GM12874 (cell line): Measurements from ENCODE around the gene LRRN2.

Experiments used
- TF ChIP-seq, protein P1 (sequence below): IDR thresholded peaks from 2 replicates; pipeline ENCODE4 v1.5.1; 2011; ENCODE audit warnings: low read depth, mild to moderate bottlenecking, control low read depth, low read length, moderate library complexity; ENCODE audit not compliant: insufficient read depth

LRRN2 gene

DNA sequence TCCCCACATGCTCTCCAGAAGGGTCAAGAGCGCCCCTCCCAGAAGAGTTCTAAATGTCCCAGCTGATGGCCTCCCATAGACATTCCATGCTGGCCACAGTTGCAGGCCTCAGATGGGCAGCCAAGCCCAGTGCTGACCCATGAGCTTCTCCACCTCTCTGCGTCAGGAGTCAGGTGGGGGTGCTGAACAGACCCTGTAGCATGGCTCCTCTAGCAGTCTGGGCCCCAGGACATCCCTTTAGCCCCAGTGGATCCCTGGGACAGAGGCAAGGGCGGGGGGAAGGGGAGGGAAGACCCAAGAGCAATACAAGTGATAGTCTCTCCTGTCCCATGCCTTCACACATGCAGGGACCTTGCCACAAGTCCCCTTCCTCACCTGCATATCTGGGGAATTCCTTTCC, 56.7 kb downstream of the LRRN2 start:
- TF ChIP-seq, protein P1, sequence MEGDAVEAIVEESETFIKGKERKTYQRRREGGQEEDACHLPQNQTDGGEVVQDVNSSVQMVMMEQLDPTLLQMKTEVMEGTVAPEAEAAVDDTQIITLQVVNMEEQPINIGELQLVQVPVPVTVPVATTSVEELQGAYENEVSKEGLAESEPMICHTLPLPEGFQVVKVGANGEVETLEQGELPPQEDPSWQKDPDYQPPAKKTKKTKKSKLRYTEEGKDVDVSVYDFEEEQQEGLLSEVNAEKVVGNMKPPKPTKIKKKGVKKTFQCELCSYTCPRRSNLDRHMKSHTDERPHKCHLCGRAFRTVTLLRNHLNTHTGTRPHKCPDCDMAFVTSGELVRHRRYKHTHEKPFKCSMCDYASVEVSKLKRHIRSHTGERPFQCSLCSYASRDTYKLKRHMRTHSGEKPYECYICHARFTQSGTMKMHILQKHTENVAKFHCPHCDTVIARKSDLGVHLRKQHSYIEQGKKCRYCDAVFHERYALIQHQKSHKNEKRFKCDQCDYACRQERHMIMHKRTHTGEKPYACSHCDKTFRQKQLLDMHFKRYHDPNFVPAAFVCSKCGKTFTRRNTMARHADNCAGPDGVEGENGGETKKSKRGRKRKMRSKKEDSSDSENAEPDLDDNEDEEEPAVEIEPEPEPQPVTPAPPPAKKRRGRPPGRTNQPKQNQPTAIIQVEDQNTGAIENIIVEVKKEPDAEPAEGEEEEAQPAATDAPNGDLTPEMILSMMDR = no peak

DNA sequence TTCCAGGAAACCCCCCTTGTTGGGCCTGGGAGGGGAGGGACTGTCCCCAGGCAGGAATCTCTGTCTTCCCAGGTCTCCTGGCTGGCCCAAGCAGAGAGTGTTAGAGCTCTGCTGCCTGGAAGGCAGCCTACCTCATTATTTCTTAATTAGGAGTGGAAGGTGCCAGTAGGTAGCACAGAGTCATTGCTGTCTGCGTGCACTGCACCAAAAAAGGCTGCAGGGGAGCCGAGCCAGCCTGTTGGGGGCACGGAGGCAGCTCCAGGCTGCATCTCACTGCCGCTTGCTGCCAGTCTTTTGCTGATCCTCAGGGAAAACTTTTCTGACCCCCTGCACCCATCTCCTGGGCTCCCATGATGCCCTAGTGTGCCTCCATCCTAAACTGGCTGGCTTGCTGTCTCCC, 58.1 kb downstream of the LRRN2 start:
- TF ChIP-seq, protein P1 = no peak

DNA sequence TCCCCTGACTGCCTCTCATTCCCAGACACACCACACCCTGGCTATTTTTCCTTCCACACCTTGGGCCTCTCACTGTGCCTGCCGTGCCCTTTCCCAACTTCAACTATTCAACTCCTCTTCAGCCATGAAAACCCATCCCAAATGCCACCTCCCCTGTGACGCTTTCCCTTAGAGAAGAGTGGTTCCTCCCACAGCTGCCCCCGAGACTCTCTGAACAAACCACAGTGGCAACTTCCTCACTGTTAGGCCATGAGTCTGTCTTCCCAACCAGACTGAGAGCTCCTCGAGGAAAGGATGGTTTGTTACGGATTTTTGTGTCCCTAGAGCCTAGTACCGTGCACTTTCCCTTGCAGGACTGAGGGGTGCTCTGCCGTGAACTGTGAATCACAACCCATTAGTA, 59.2 kb downstream of the LRRN2 start:
- TF ChIP-seq, protein P1 = no peak

DNA sequence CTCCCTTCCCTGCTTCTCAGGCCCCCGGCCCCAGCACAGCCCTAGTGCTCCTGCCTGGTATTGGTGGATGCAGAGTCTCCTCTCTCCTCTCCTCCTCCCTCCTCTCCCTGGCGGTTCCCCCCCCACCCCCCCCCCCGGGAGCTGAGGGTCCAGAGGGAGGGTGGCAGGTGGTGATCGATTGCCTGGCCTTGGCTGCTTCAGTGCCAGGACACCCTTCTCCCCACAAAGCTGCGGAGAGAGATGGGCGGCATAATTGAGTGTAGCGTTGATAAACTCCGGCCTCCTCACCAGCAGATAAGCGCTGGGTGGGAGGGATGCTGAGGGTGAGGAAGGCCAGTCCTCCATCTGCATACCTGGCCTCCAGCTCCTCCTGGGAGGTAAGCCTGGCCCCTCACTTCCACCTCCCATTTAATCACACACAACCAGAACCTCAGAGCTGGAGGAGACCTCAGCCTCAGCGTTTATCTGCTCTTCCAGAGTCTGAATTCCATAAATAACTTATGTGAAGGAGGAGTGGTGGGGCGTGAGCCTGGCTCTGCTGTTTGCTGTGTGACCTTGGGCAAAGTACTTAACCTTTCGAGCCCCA, 60.8 kb downstream of the LRRN2 start:
- TF ChIP-seq, protein P1 = no peak

DNA sequence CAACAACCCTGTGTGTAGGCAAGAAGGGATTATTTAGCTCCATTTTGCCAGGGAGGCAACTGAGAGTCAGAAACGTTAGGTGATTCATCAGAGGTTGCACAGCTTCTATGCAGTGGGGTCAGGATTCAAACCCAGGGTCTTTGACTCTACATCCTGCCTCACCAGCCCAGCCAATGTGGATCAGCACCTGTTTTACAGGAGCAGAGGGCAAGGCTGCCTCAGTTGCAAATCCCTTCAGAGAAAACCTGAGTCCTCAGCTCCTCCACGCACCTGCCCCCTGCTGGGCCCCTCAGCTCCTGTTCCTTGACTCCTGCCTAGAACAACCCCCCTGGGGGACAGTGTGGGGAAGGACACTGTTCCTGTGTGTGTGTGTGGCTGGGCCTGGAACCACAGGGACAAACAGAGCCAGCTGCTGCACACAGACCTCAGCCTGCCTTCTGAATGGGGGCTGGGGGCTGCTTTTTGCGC, 61.6 kb downstream of the LRRN2 start:
- TF ChIP-seq, protein P1 = peak; percentile 35; the same call in 1 of the 2 replicates

DNA sequence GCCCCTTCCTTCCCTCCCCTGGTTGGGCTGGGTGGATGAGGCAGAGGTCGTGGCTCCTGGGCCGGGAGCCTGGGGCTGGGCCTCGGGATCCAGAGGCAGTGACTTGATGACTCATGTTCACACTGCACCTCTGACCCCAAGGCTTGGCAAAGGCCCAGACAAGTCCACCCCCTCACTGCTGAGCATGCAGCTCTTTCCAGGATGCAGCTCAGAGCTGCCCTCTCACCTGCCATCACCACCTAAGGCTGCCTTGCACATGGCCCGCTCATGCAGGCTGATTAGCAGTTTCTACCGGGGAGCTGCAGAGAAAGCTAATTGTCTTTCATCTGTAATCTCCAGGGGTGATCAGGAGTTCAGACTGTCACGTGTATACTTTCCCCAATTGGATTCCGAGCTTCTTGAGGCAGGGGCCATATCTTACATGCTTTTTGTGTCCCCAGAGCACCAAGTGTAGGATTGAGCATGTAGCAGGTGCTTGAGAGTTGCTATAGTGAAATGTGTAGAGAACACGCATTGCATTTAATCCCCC, 62.1 kb downstream of the LRRN2 start:
- TF ChIP-seq, protein P1 = no peak

DNA sequence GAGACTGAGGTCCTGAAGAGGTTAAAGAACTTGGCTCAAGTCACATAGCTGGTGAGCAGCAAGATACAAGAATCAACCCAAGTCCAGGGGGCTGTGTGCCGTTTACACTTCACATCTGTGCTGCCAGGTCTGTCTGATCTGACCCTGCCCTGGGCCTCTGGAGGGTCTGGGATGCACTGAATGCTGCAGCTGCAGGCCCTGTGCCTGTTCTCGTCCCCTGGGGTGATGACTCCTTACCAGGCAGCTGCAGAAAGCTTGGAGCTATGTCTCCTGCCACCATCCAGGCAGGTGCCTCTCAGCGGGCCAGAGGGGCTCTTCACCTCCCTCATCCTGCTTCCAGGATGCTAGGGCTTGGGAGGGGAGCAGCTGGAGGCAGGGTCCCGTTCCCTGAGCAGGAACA, 63.5 kb downstream of the LRRN2 start:
- TF ChIP-seq, protein P1 = no peak

DNA sequence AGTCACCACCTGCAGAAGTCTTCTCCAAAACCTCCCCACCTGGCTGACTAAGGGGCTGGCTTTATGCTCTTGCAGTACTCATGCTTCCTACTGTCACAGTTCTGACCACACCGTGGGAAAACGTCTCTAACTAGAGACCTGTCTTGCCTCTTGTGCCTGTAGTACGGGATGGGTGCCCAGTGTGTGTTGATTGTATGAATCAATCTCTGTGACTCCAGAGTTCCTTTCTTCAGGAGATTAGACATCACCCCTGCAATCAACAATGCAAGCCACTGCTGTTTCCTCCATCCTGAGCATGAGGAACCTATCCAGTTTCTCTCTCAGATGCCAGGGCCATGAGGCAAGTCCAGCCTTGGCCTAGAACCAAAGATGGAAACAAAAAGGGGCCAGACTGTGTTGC, 64.1 kb downstream of the LRRN2 start:
- TF ChIP-seq, protein P1 = no peak
